Measurements from ENCODE around the gene PAXIP1.
"Not testable (repeated sequence)": the region's sequence is repeated elsewhere in the genome, so short reads cannot be mapped to it uniquely, and the experiment has no call there.

Gene PAXIP1

GRCh38 chr7:155003092-155003375 is at the start of gene PAXIP1:
TSS of gene PAXIP1 (minus strand) at chr7:155003124. CDS start at chr7:155002929, 195 bp downstream.
- DNase-seq: no peak

- no peak for DNase-seq
These were observed 48.4 kb upstream of the PAXIP1 start for GRCh38 chr7:155051355-155051754.

GRCh38 chr7:155048006-155048405 is 45.1 kb upstream of the PAXIP1 start:
- no peak for DNase-seq

GRCh38 chr7:155043756-155044155 is 40.8 kb upstream of the PAXIP1 start:
- DNase-seq: no peak

GRCh38 chr7:155038335-155038734 is 35.4 kb upstream of the PAXIP1 start:
- no peak for DNase-seq

GRCh38 chr7:155034495-155034894 is 31.6 kb upstream of the PAXIP1 start:
- not testable (repeated sequence) for DNase-seq

- no peak for DNase-seq
These were observed 30.1 kb upstream of the PAXIP1 start for GRCh38 chr7:155032978-155033377.

- no peak for DNase-seq
These were observed 25.0 kb upstream of the PAXIP1 start for GRCh38 chr7:155027879-155028278.

GRCh38 chr7:155021699-155022145 is 18.8 kb upstream of the PAXIP1 start:
- no peak for DNase-seq

- no peak for DNase-seq
These were observed 18.1 kb upstream of the PAXIP1 start for GRCh38 chr7:155020996-155021395.

GRCh38 chr7:155017834-155018233 is 14.9 kb upstream of the PAXIP1 start:
- DNase-seq: no peak

- DNase-seq: no peak
These were observed 8.2 kb upstream of the PAXIP1 start for GRCh38 chr7:155011086-155011485.

GRCh38 chr7:155009570-155010157 is 6.7 kb upstream of the PAXIP1 start:
- no peak for DNase-seq

GRCh38 chr7:155007947-155008346 is 5.0 kb upstream of the PAXIP1 start:
- peak; percentile 9 for DNase-seq

GRCh38 chr7:155003376-155004214 is 671 bp upstream of the PAXIP1 start:
- peak; percentile 71 for DNase-seq

- peak; percentile 71 for DNase-seq
These were observed 373 bp downstream of the PAXIP1 start for GRCh38 chr7:155002411-155003091.

- DNase-seq: no peak
These were observed 1.0 kb downstream of the PAXIP1 start for GRCh38 chr7:155001756-155002410.

GRCh38 chr7:155000795-155001194 is 2.1 kb downstream of the PAXIP1 start:
- DNase-seq: no peak

GRCh38 chr7:154998481-154998880 is 4.4 kb downstream of the PAXIP1 start:
- no peak for DNase-seq

- DNase-seq: no peak
These were observed 5.0 kb downstream of the PAXIP1 start for GRCh38 chr7:154997840-154998370.

GRCh38 chr7:154996756-154997155 is 6.2 kb downstream of the PAXIP1 start:
- DNase-seq: peak; percentile 58

- no peak for DNase-seq
These were observed 6.8 kb downstream of the PAXIP1 start for GRCh38 chr7:154996101-154996500.

GRCh38 chr7:154994996-154995395 is 7.9 kb downstream of the PAXIP1 start:
- DNase-seq: no peak

Measured in NCI-H526 treated with DMSO at 0.1 percent for 48 hours (cell line).